GM19193 (cell line): ENCODE data around the gene NUP133.

Experiments used
- POLR2A ChIP-seq: IDR thresholded peaks from 4 replicates; pipeline ENCODE4 v1.6.1; 2011; ENCODE audit not compliant: insufficient read depth, insufficient read length; ENCODE audit errors: extremely low read depth

NUP133 gene

DNA sequence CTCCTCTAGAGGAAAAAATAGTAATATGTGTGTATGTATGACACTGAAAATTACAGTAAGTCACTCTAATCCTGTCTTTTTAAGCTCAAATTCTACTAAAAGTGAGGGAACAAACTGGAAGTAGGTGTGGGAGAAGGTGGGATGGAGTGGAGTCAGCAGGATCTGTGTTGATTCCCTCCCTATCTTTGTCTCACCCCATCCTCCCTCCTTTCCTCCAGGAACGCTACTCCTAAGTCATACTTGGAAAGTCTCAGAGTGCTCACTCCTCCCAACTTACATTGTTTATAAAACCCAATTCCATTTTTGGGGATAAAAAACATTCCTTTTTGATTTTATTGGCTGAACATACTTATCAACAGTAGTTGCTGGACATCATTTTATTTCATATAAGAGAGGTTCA, 14.9 kb upstream of the NUP133 start:
- no peak for TF ChIP-seq POLR2A

- TF ChIP-seq POLR2A = no peak
Observed at GRCh38 chr1:229514578-229515275, 6.6 kb upstream of the NUP133 start.

DNA sequence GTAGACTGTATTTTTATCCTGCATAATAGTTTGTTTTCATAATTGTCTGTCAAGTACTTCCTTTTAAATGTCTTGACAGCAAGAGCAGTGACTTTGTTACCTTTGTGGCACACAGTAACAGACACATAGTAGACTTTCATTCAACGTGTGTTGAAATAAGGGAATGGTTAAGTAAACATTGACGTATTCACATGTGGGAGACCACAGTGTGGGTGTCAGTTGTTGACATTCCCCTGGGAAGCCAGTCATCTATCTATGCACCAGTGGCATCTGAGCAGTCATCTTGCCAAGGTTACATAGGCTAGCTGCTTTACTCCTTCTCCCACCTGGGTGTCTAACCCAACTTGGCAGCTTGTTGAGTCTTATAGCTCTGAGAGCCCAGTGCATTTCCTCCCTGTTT, 1.4 kb upstream of the NUP133 start:
- TF ChIP-seq POLR2A = no peak

DNA sequence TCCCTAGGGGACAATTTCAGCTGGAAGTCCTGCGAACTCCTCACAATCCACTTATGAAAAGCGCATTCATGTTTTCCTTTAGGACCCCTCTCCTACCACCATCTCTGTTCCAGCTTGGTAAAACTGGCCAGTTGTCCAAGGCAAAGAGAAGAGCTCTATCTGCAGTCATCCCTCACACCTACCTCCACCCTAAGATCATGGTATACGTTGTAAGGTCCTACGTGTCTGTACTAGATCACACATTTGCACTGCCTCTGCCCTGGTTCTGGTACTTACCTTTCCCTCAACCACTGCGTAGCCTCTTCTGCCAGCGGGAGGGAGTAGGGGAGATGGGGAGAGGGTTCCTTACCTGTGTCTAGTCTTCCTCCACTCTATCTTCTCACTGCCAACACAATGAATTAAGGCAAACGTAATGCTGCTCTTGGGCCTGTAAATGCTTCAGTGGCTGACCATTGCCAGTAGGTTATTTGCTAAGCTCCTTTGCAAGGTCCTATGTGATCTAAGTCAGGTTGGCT, 739 bp upstream of the NUP133 start:
- TF ChIP-seq POLR2A = no peak

DNA sequence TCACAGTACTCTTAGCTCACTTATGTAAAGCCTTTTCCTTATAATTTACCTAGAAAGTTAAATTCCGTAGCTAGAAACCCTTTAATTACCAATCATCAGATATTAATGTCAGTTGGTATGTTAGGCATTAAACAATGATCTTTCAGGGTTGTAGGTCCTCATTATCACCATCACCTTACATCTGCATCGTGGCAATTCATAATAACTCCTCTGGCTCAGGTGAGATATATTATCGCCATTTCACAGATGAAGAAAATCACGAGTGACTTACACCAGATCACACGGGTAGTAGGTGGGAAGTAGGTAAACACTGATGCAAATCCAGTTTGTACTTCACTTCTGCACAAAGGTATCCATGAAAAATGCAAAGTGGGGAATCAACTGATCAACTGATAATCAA, 639 bp downstream of the NUP133 start:
- no peak for TF ChIP-seq POLR2A

DNA sequence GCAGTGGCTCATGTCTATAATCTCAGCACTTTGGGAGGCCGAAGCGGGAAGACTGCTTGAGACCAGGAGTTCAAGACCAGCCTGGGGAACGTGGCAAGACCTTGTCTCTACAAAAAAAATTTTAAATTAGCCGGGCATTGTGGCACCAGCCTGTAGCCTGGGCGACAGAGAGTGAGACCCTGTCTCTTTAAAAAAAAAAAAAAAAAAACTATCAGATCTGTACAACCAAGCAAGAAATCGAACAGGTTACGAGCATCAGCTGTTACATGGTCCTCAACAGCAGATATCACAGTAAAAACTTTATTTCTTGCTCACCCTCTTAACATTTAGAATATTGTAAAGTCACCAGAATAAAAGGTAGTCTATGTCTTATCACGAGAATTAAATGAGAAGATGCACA, 1.5 kb downstream of the NUP133 start:
- TF ChIP-seq POLR2A = no peak

GRCh38 chr1:229495782-229496181, 12.4 kb downstream of the NUP133 start:
- no peak for TF ChIP-seq POLR2A

GRCh38 chr1:229487181-229487580, 21.0 kb downstream of the NUP133 start:
- no peak for TF ChIP-seq POLR2A

DNA sequence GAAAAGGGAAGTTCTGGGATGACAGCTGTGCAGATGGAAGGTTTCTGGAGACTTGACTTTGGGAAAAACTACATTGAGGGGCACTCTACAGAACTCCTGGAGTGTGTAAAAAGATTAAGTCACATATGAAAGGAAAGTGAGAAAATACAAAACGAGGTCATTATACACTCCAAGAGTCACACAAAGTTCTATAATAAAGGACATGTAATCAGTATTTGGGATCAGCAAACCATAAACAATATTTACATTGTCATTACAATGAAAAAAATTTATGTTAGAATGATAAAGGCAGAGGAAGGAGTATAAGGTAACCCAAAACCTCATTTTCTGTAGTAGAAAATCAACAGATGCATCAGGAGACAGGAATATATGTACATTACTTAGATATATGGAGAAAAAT, 22.8 kb downstream of the NUP133 start:
- no peak for TF ChIP-seq POLR2A

GRCh38 chr1:229482511-229482910, 25.6 kb downstream of the NUP133 start:
- TF ChIP-seq POLR2A = no peak

DNA sequence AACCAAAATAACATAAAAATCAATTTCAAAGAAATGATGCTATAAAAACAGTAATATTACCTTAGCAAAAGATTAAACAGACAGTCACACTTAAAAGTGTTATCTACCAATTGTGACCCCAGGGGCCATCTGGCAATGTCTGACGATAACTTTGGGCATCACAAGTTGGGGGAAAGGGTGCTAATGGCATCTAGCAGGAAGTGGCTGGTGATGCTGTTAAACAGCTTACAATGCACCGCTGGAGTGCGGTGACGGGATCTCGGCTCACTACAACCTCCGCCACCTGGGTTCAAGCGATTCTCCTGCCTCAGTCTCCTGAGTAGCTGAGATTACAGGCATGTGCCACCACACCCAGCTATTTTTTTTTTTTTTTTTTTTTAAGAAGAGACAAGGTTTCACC, 27.6 kb downstream of the NUP133 start:
- no peak for TF ChIP-seq POLR2A

DNA sequence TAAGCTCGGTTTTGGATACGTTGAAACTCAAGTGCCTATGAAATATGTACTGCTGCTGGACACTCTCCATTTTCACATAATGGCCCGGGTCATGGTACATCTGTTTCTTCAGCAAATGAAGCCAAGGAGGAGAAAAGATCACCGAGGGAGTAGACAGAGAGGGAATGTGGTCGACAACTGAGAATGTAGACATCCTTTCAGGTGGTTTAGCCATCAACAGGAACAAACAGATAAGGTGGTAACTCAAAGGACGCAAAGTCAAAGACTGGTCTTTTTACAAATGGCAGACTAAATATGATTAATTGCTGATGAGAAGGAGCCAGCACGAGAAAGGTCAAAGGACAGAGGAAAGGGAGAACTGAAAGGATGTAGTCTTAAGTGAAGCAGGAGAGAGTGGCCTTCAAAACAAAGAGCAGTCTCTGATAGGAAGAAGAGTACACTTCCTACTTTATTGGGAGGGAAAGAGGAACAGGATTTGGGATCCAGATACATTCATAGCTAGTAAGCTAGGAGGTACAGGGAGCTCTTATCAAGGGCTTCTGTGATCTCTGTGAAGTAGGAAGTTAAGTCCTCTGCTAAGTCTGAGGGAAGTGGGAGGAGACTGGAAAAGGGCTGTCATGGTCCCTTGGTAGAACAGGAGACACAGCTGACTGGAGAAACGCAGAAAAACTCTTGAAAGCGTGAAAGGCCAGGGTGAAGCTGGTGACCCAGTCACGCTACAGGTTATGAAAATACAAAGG, 28.3 kb downstream of the NUP133 start:
- TF ChIP-seq POLR2A = no peak

GRCh38 chr1:229478852-229479251, 29.3 kb downstream of the NUP133 start:
- no peak for TF ChIP-seq POLR2A

DNA sequence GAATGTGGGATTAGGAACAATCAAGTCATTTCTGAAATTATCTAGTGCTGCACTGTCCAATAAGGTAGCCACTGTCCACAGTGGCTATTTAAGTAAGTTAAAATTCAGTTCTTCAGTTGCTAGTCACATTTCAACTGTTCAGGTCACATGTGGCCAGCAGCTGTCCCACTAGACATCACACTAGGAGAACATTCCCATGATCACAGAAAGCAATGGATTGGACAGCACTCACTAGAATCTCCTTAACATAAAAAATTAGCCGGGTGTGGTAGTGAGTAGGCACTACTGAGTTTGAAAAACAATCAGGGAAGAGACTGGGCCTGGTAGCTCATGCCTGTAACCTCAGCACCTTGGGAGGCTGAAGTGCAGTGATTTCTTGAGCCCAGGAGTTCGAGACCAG, 33.6 kb downstream of the NUP133 start:
- TF ChIP-seq POLR2A = no peak

- TF ChIP-seq POLR2A = no peak
Observed at GRCh38 chr1:229471175-229471574, 37.0 kb downstream of the NUP133 start.

GRCh38 chr1:229470406-229471043, 37.6 kb downstream of the NUP133 start:
- TF ChIP-seq POLR2A = no peak

GRCh38 chr1:229466887-229467286, 41.3 kb downstream of the NUP133 start:
- no peak for TF ChIP-seq POLR2A

- no peak for TF ChIP-seq POLR2A
Observed at GRCh38 chr1:229464672-229465071, 43.5 kb downstream of the NUP133 start.
